SK-N-SH (cell line): ENCODE measurements around the gene PPP2R1A. TPM values are rescaled to one million over a fixed set of nuclear protein-coding genes. Genes with fewer than 3 reads are reported as not detected.

Experiments
- CTCF ChIA-PET: fragments of 300-600, 350-600 bp; formaldehyde crosslinking; extraction: SDS; loops from one replicate; lab custom pipeline; 2021; lab: Yijun Ruan, JAX
- POLR2A ChIA-PET: fragments of 350-600 bp; sonication (Branson Sonifier 250); formaldehyde crosslinking; extraction: SDS; loops from one replicate; lab custom pipeline; 2020; ENCODE audit warnings: antibody characterized with exemption, inconsistent platforms; lab: Yijun Ruan, JAX
- DNase-seq: peaks from one replicate; pipeline ENCODE4 v3.0.0; 2012
- H2AFZ ChIP-seq: fragments of 200-600 bp; sonication (generic); 2 replicates; pipeline ENCODE4 v1.8.1; 2016; ENCODE audit warnings: antibody characterized with exemption, mild to moderate bottlenecking, low read depth
- H3F3A ChIP-seq: fragments of 200-600 bp; sonication (generic); replicated peaks from 2 replicates; pipeline ENCODE3; 2016; ENCODE audit warnings: antibody characterized with exemption, mild to moderate bottlenecking; ENCODE audit not compliant: insufficient read depth
- H3K27ac ChIP-seq, 2 experiments: fragments of 200-500 bp in 1 of 2; fragments of 200-600 bp in 1 of 2; sonication (Bioruptor generic) in 1 of 2; sonication (generic), shearing (Covaris generic) in 1 of 2; 2 replicates each; pipeline versions ENCODE4 v1.5.1 to v1.6.1; 2014 to 2016; ENCODE audit warnings: low read depth in 2 of 2, inconsistent platforms in 1 of 2, low read length in 1 of 2, mild to moderate bottlenecking in 1 of 2, mixed read lengths in 1 of 2
- H3K27me3 ChIP-seq: fragments of 200-600 bp; sonication (generic), shearing (Covaris generic); 2 replicates; pipeline ENCODE4 v1.6.1; 2016; ENCODE audit warnings: mixed run types; ENCODE audit not compliant: insufficient read depth
- H3K36me3 ChIP-seq, 2 experiments: fragments of 200-500 bp in 1 of 2; fragments of 200-600 bp in 1 of 2; sonication (Bioruptor generic) in 1 of 2; sonication (generic) in 1 of 2; replicated peaks in 1 of 2; 2 replicates each; pipeline versions ENCODE3 to v1.5.1; 2014 to 2016; ENCODE audit warnings: low read length in 1 of 2, mild to moderate bottlenecking in 1 of 2; ENCODE audit not compliant: insufficient read depth in 2 of 2, control insufficient read depth in 1 of 2
- H3K4me1 ChIP-seq, 2 experiments: fragments of 200-500 bp in 1 of 2; fragments of 200-600 bp in 1 of 2; sonication (Bioruptor generic) in 1 of 2; sonication (generic), shearing (Covaris generic) in 1 of 2; 2 replicates each; pipeline versions ENCODE4 v1.5.1 to v1.6.1; 2014 to 2016; ENCODE audit warnings: low read depth in 1 of 2, low read length in 1 of 2, mixed run types in 1 of 2; ENCODE audit not compliant: insufficient read depth in 2 of 2, control insufficient read depth in 1 of 2
- H3K4me2 ChIP-seq: fragments of 200-600 bp; sonication (generic), shearing (Covaris generic); 2 replicates; pipeline ENCODE4 v1.6.1; 2017; ENCODE audit warnings: mixed run types
- H3K4me3 ChIP-seq, 2 experiments: fragments of 200-500 bp in 1 of 2; fragments of 200-600 bp in 1 of 2; sonication (Bioruptor generic) in 1 of 2; sonication (generic), shearing (Covaris generic) in 1 of 2; 2 replicates each; pipeline versions ENCODE4 v1.5.1 to v1.8.1; 2014 to 2016; ENCODE audit warnings: low read depth in 2 of 2, inconsistent platforms in 1 of 2, low read length in 1 of 2, mild to moderate bottlenecking in 1 of 2, mixed read lengths in 1 of 2, moderate library complexity in 1 of 2
- H3K79me2 ChIP-seq: fragments of 200-600 bp; sonication (generic); 2 replicates; pipeline ENCODE4 v1.8.1; 2017; ENCODE audit warnings: mild to moderate bottlenecking; ENCODE audit not compliant: insufficient read depth
- H3K9ac ChIP-seq: fragments of 200-600 bp; sonication (generic); 2 replicates; pipeline ENCODE4 v1.6.1; 2017; ENCODE audit warnings: mixed run types
- H3K9me2 ChIP-seq: fragments of 200-600 bp; sonication (generic); 2 replicates; pipeline ENCODE4 v1.6.1; 2017; ENCODE audit warnings: mixed run types
- H3K9me3 ChIP-seq: fragments of 200-600 bp; sonication (generic); 2 replicates; pipeline ENCODE4 v1.6.1; 2017; ENCODE audit warnings: mixed run types, mild to moderate bottlenecking, moderate library complexity
- H4K20me1 ChIP-seq: fragments of 200-600 bp; sonication (generic); 2 replicates; pipeline ENCODE4 v1.6.1; 2017; ENCODE audit warnings: mild to moderate bottlenecking, mixed run types; ENCODE audit not compliant: insufficient read depth
- CHD2 ChIP-seq: fragments of 150-350 bp; IDR thresholded peaks from 2 replicates; pipeline ENCODE4 v1.6.1; 2018; ENCODE audit warnings: low read length; ENCODE audit not compliant: partially characterized antibody
- CTCF ChIP-seq: fragments of 200-600 bp; sonication (generic); IDR thresholded peaks from 2 replicates; pipeline ENCODE4 v1.6.1; 2017; ENCODE audit warnings: antibody characterized with exemption, mild to moderate bottlenecking, moderate library complexity
- ELF1 ChIP-seq: IDR thresholded peaks from 2 replicates; pipeline ENCODE4 v1.4.0; 2012
- FOSL2 ChIP-seq: IDR thresholded peaks from 2 replicates; pipeline ENCODE4 v1.4.0; 2012; ENCODE audit warnings: low read depth, mild to moderate bottlenecking, moderate library complexity, borderline replicate concordance
- FOXJ3 ChIP-seq: sonication (generic); formaldehyde crosslinking; IDR thresholded peaks from 2 replicates; pipeline ENCODE4 v1.5.1; 2020; ENCODE audit warnings: mild to moderate bottlenecking, missing genetic modification reagents
- FOXM1 ChIP-seq: IDR thresholded peaks from 2 replicates; pipeline ENCODE4 v1.4.0; 2012; ENCODE audit warnings: low read depth, mild to moderate bottlenecking
- GABPA ChIP-seq: IDR thresholded peaks from 2 replicates; pipeline ENCODE4 v1.4.0; 2012; ENCODE audit warnings: low read depth, mild to moderate bottlenecking
- MAX ChIP-seq: IDR thresholded peaks from 2 replicates; pipeline ENCODE4 v1.4.0; 2012; ENCODE audit warnings: low read depth
- MEF2A ChIP-seq: IDR thresholded peaks from 2 replicates; pipeline ENCODE4 v1.4.0; 2012; ENCODE audit warnings: low read depth, borderline replicate concordance
- NFIC ChIP-seq: IDR thresholded peaks from 2 replicates; pipeline ENCODE4 v1.4.0; 2012; ENCODE audit warnings: borderline replicate concordance
- PBX3 ChIP-seq: IDR thresholded peaks from 2 replicates; pipeline ENCODE4; 2012
- REST ChIP-seq: IDR thresholded peaks from 2 replicates; pipeline ENCODE4 v1.6.1; 2012; ENCODE audit warnings: mild to moderate bottlenecking, low read depth, low read length, moderate library complexity
- RXRA ChIP-seq: IDR thresholded peaks from 2 replicates; pipeline ENCODE4 v1.4.0; 2012; ENCODE audit warnings: low read depth, mild to moderate bottlenecking, borderline replicate concordance
- TAF1 ChIP-seq: IDR thresholded peaks from 2 replicates; pipeline ENCODE4 v1.6.1; 2012; ENCODE audit warnings: low read depth, mild to moderate bottlenecking, low read length, moderate library complexity, borderline replicate concordance
- USF2 ChIP-seq: fragments of 150-350 bp; IDR thresholded peaks from 2 replicates; pipeline ENCODE4 v1.6.1; 2017; ENCODE audit warnings: antibody characterized with exemption, low read length, low read depth, borderline replicate concordance
- YY1 ChIP-seq: IDR thresholded peaks from 2 replicates; pipeline ENCODE4 v1.4.0; 2012; ENCODE audit warnings: low read depth, mild to moderate bottlenecking
- WGBS: methylation state at CpG from one replicate; pipeline ENCODE4 v1.1.6; 2017; ENCODE audit warnings: low lambda C conversion rate; 5-methylcytosine and 5-hydroxymethylcytosine counted together
- polyA plus RNA-seq, 3 experiments: library from polyadenylated mRNA; depleted of rRNA; stranded (reverse); fragments of >200 nt; gene quantifications; 2 replicates each; pipeline ENCODE4 v1.2.3, GENCODE V29; 2012

PPP2R1A gene
- polyA plus RNA-seq, 1 of the 3 experiments (the other 2 are of a cell fraction), result 163 TPM

DNA sequence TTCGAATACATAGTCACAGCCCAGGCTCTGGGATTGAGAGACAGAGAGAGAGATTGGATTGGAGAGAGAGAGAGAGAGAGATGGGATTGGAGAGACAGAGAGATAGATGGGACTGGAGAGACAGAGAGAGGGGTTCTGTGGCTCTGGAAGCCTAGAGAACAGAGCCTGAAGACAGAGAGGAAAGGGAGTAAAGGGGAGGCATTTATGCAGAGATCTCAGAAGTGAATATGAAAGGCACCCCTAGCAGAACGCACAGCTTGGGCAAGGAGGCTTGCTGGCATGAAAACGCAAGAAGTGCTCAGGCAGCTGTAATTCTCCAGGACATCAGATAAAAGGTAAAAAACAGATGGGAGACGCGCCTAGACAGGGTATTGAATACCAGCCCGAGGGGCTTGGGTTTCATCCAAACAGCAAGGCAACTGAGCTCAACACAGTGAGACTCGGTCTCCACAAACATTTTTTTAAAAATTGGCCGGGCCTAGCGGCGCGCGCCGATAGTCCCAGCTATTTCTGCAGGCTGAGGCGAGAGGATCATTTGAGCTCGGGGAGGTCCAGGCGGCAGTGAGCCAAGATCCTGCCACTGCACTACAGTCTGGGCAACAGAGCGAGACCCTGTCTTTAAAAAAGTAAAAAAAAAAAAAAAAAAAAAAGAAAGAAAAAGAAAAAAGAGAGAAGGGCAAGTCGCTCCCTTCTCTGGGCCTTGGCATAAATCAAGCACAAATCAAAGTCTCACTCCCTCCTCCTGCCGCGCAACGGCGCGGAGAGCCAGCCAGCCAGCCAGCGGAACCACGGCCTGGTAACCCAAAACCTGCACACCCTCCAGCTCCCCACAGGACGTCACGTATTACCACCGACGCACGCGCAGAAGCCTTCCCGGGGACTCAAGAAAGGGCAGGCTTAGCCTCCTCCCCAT lies 774 bp upstream of the PPP2R1A start (continued):
- no peak for TF ChIP-seq USF2
- 0 out of 2 replicates have a peak, but pooled peaks have one; percentile 11 for TF ChIP-seq REST
- TF ChIP-seq FOSL2, result no peak
- no peak for TF ChIP-seq GABPA
- no peak for TF ChIP-seq MEF2A
- no peak for TF ChIP-seq NFIC
- TF ChIP-seq FOXJ3 (CRISPR knock-in tag), result 0 out of 2 replicates have a peak, but pooled peaks have one; percentile 28

DNA sequence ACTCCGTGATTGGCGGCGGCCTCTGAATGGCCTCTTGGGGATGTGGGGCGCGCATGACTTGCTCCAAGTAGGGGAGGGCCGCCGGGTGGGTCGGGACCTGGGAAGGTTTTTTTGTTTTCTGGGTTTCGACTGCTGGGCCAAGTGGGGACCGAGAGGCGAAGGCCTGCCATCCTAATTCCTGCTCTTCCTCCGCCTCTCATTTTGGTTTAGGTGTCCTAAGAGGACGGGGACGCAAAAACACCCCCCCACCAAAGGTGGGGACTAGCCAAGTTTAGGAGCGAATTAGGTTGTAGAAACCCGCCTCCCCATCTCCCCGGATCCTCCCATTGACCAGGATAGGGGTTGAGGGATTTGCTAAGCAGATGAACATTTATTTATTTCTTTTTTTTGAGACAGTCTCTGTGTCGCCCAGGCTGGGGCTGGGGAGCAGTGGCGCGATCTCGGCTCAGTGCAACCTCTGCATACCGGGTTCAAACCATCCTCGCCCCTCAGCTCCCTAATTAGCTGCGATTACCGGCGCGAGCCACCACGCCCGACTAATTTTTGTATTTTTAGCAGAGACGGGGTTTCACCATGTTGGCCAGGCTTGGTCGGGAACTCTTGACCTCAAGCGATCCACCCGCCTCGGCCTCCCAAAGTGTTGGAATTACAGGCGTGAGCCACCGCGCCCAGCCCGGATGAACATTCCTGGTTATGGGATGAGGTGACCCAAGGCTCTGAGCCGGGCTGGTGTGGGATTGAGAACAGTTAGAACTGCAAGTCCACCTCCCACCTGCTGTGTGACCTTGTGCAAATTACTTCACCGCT lies 838 bp downstream of the PPP2R1A start:
- WGBS, result 7% methylated on average over 29 of the region's 40 CpGs
- TF ChIP-seq PBX3 (no peak), MAX (no peak), ELF1 (no peak), RXRA (no peak), FOSL2 (no peak), FOXJ3 (CRISPR knock-in tag) (no peak), CTCF (no peak), FOXM1 (no peak), YY1 (no peak), TAF1 (no peak), CHD2 (no peak)
- peak overlapping the region; percentile 58; the same call in 1 of the 2 replicates for H2AFZ ChIP-seq
- H4K20me1 ChIP-seq, result peaks cover 27% of the 10 kb centered on the region
- H3K79me2 ChIP-seq, result peaks cover 57% of the 10 kb centered on the region
- H3K4me3 ChIP-seq, result peak overlapping the region; percentile 68 to 81
- peaks cover 12 to 17% of the 10 kb centered on the region in 2 experiments; a peak in 3 of 4 replicates for H3K4me1 ChIP-seq
- H3F3A ChIP-seq, result peaks cover 4% of the 10 kb centered on the region
- ChIA-PET CTCF (no interaction called here), POLR2A (no interaction called here)
- peak overlapping the region; percentile 93 for H3K9ac ChIP-seq
- H3K9me3 ChIP-seq, result no peaks in the 10 kb centered on the region
- no peaks in the 10 kb centered on the region for H3K9me2 ChIP-seq
- H3K27me3 ChIP-seq, result no peaks in the 10 kb centered on the region
- H3K27ac ChIP-seq, result peak overlapping the region; percentile 91 to 94
- peaks cover 10 to 14% of the 10 kb centered on the region in 2 experiments for H3K36me3 ChIP-seq
- peak overlapping the region; percentile 92 for H3K4me2 ChIP-seq
- peak; percentile 56 for DNase-seq
